Neural cell (in vitro differentiated cells): ENCODE data around the gene UBE4B.

Source experiments
- EP300 ChIP-seq: fragments of 450-650 bp; conservative IDR thresholded peaks from 2 replicates; pipeline ENCODE4 v1.6.1; 2014; ENCODE audit warnings: antibody characterized with exemption, mild to moderate bottlenecking, moderate library complexity; ENCODE audit not compliant: poor library complexity, severe bottlenecking
- EZH2 ChIP-seq: fragments of 200-600, 300-800 bp; shearing (Covaris generic), sonication (generic); IDR thresholded peaks from 2 replicates; pipeline ENCODE4 v1.6.1; 2014; ENCODE audit warnings: antibody characterized with exemption, low read length, borderline replicate concordance, mild to moderate bottlenecking; ENCODE audit not compliant: insufficient read depth, poor library complexity, severe bottlenecking
- MXI1 ChIP-seq: fragments of 450-650 bp; conservative IDR thresholded peaks from 2 replicates; pipeline ENCODE4 v1.6.1; 2014; ENCODE audit warnings: antibody characterized with exemption, mild to moderate bottlenecking; ENCODE audit not compliant: poor library complexity, severe bottlenecking
- RAD21 ChIP-seq: fragments of 450-650 bp; conservative IDR thresholded peaks from 2 replicates; pipeline ENCODE4 v1.6.1; 2014; ENCODE audit warnings: antibody characterized with exemption, mild to moderate bottlenecking, moderate library complexity
- SMC3 ChIP-seq: fragments of 450-650 bp; conservative IDR thresholded peaks from 2 replicates; pipeline ENCODE4 v1.6.1; 2014; ENCODE audit warnings: antibody characterized with exemption, mild to moderate bottlenecking, moderate library complexity; ENCODE audit not compliant: poor library complexity
- TAF1 ChIP-seq: IDR thresholded peaks from 2 replicates; pipeline ENCODE4 v1.6.1; 2012; ENCODE audit warnings: low read depth
- TF ChIP-seq, protein P1 (sequence below): fragments of 450-650 bp; IDR thresholded peaks from 2 replicates; pipeline ENCODE4 v1.5.1; 2014; ENCODE audit warnings: antibody characterized with exemption, mild to moderate bottlenecking, moderate library complexity; ENCODE audit not compliant: poor library complexity, severe bottlenecking

- no peak for TF ChIP-seq TAF1
- TF ChIP-seq, protein P1, sequence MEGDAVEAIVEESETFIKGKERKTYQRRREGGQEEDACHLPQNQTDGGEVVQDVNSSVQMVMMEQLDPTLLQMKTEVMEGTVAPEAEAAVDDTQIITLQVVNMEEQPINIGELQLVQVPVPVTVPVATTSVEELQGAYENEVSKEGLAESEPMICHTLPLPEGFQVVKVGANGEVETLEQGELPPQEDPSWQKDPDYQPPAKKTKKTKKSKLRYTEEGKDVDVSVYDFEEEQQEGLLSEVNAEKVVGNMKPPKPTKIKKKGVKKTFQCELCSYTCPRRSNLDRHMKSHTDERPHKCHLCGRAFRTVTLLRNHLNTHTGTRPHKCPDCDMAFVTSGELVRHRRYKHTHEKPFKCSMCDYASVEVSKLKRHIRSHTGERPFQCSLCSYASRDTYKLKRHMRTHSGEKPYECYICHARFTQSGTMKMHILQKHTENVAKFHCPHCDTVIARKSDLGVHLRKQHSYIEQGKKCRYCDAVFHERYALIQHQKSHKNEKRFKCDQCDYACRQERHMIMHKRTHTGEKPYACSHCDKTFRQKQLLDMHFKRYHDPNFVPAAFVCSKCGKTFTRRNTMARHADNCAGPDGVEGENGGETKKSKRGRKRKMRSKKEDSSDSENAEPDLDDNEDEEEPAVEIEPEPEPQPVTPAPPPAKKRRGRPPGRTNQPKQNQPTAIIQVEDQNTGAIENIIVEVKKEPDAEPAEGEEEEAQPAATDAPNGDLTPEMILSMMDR, result no peak
- TF ChIP-seq EZH2, result no peak
- no peak for TF ChIP-seq EP300
- no peak for TF ChIP-seq SMC3
- TF ChIP-seq MXI1, result no peak
- TF ChIP-seq RAD21, result no peak
These were observed 113.6 kb downstream of the UBE4B start for GRCh38 chr1:10146391-10146790.
